SK-N-MC (cell line): Measurements from ENCODE around the gene APOBEC3C.

ENCODE experiments used
- EZH2 ChIP-seq: fragments of 200-600 bp; sonication (generic); IDR thresholded peaks from one replicate; pipeline ENCODE4 v1.6.1; 2017; ENCODE audit warnings: antibody characterized with exemption
- FOXP2 ChIP-seq: optimal IDR thresholded peaks from 2 replicates; pipeline ENCODE3; 2011; ENCODE audit warnings: mild to moderate bottlenecking, moderate library complexity; ENCODE audit not compliant: insufficient read depth; ENCODE audit errors: extremely low read length, control extremely low read depth
- POLR2AphosphoS5 ChIP-seq: IDR thresholded peaks from 2 replicates; pipeline ENCODE4 v1.6.1; 2012; ENCODE audit warnings: mild to moderate bottlenecking, low read depth, low read length, borderline replicate concordance

GRCh38 chr22:38967451-38968450, 46.3 kb upstream of the APOBEC3C start:
- no peak for TF ChIP-seq POLR2AphosphoS5
- TF ChIP-seq EZH2: no peak
- no peak for TF ChIP-seq FOXP2
